ENCODE measurements around the gene PAK6.
A peak's percentile ranks its signal among the peaks of the same experiment; 100 is the strongest.

Gene PAK6

DNA sequence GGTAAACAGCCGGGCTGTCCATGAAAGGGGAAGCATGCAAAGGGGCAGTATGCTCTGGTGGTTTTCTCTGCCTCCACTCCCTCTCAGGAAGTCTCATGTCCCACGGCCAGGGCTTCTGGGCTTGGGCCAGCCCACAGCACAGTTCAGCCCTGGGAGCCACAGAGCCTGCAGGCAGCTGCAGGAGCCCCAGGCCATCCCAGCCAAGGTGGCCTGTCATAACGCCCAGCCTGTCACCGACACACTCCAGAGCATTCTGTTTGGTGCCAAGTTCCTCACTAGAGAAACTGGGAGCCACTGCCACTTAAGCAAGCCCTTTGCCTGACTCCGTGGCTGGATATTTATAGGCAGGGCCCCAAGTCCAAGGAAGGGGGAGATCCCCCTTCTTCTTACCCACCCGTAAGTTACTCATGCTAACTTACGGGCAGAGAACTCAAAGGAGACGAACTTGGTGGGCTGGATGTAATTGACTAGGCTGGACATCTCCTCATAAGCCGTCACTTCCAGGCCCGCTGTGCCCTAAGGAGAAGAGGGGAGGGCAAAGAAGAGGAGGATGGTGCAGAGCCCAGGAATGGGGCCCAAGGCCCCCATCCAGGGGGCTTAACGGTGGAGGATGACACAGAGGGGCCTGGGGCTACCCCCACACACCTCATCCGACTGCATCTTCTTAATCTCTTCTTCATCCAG is 57.2 kb downstream of the PAK6 start:
- no peak for DNase-seq
- Mint-ChIP-seq H3K27me3 (no peaks in the 10 kb centered on the region), H3K9me3 (peaks cover 2% of the 10 kb centered on the region), H3K4me3 (no peak overlapping the region), H3K27ac (no peak overlapping the region), H3K36me3 (ENCODE audit: low read depth) (peaks cover 78% of the 10 kb centered on the region), H3K4me1 (ENCODE audit: low read depth) (no peaks in the 10 kb centered on the region)

- H3K27ac Mint-ChIP-seq, result no peak overlapping the region
- peaks cover 83% of the 10 kb centered on the region for H3K36me3 Mint-ChIP-seq (ENCODE audit: low read depth)
- DNase-seq, result no peak
- no peaks in the 10 kb centered on the region for H3K4me1 Mint-ChIP-seq (ENCODE audit: low read depth)
- H3K27me3 Mint-ChIP-seq, result no peaks in the 10 kb centered on the region
- H3K4me3 Mint-ChIP-seq, result no peak overlapping the region
- peaks cover 2% of the 10 kb centered on the region for H3K9me3 Mint-ChIP-seq
Observed at GRCh38 chr15:40296561-40297230, 57.8 kb downstream of the PAK6 start.

DNA sequence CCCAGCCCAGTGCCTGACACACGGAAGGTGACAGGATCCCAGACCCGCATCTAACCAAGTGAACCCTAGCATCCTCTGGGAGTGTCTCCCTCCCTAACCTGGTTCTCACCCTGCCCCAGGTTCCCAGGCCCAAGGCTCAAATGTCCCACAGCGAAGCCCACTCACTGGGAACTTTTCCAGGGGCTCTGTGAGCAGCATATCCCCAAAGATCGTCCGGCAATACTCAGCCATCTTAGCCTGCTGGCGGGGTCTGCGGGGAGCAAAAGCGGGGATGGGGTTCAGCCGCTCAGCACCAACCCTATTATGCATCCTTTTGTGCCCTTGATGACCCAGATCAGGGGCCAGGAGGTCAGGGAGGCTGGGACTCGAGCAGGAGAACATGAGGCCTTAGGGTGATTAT is 58.5 kb downstream of the PAK6 start:
- Mint-ChIP-seq H3K27me3 (no peaks in the 10 kb centered on the region), H3K9me3 (peaks cover 2% of the 10 kb centered on the region), H3K4me1 (ENCODE audit: low read depth) (no peaks in the 10 kb centered on the region), H3K4me3 (no peak overlapping the region), H3K36me3 (ENCODE audit: low read depth) (peaks cover 83% of the 10 kb centered on the region), H3K27ac (peak overlapping the region; percentile 19)
- no peak for DNase-seq

DNA sequence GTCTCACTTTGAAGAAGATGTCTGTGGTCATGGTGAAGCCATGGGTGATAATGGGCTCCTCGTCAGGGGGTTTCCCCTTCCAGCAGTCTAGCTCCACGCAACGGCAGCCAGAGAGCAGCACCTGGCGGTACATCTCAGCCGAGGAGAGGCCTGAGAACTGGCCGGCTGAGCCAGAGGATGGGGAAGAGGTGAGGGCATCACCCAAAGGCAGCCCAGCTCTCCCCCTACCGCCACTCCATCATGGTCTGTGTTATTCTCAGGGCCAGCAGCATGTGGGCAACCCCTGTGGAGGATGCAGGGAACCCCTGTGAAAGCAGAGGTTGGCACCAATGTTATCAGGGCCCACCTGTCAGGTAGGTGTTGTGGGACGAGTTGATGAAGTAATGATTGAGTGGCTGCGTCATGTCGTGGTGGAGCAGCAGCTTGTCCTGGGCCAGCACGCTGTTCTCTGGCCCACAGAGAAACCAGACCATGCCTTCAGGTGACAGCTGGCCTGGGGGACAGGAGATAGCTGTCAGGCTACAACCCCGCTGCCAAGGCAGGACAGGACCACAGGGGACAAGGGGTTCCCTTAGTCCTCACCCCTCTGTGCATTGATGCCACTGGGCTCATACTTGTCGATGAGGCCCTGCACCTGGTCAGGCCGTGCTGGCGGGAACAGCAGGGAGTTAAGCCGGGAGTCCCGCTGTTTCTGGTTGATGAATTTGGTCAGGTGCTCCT is 59.5 kb downstream of the PAK6 start:
- peaks cover 83% of the 10 kb centered on the region for H3K36me3 Mint-ChIP-seq (ENCODE audit: low read depth)
- no peak overlapping the region for H3K27ac Mint-ChIP-seq
- H3K4me3 Mint-ChIP-seq, result no peak overlapping the region
- DNase-seq, result no peak
- peaks cover under 1% of the 10 kb centered on the region for H3K4me1 Mint-ChIP-seq (ENCODE audit: low read depth)
- peaks cover 2% of the 10 kb centered on the region for H3K9me3 Mint-ChIP-seq
- no peaks in the 10 kb centered on the region for H3K27me3 Mint-ChIP-seq

- Mint-ChIP-seq H3K27ac (no peak overlapping the region), H3K4me1 (ENCODE audit: low read depth) (peaks cover 17% of the 10 kb centered on the region), H3K27me3 (no peaks in the 10 kb centered on the region), H3K4me3 (no peak overlapping the region), H3K9me3 (peaks cover 2% of the 10 kb centered on the region), H3K36me3 (ENCODE audit: low read depth) (peaks cover 86% of the 10 kb centered on the region)
- DNase-seq, result no peak
Observed at GRCh38 chr15:40300367-40300766, 61.5 kb downstream of the PAK6 start.

GRCh38 chr15:40300771-40301170 is 61.9 kb downstream of the PAK6 start:
- Mint-ChIP-seq H3K27me3 (no peaks in the 10 kb centered on the region), H3K4me1 (ENCODE audit: low read depth) (peaks cover 20% of the 10 kb centered on the region), H3K27ac (no peak overlapping the region), H3K36me3 (ENCODE audit: low read depth) (peaks cover 83% of the 10 kb centered on the region), H3K9me3 (peaks cover 2% of the 10 kb centered on the region), H3K4me3 (no peak overlapping the region)
- DNase-seq, result no peak

- Mint-ChIP-seq H3K4me3 (no peak overlapping the region), H3K36me3 (ENCODE audit: low read depth) (peaks cover 80% of the 10 kb centered on the region), H3K4me1 (ENCODE audit: low read depth) (peaks cover 28% of the 10 kb centered on the region)
Observed at GRCh38 chr15:40301467-40302179, 62.8 kb downstream of the PAK6 start.

DNA sequence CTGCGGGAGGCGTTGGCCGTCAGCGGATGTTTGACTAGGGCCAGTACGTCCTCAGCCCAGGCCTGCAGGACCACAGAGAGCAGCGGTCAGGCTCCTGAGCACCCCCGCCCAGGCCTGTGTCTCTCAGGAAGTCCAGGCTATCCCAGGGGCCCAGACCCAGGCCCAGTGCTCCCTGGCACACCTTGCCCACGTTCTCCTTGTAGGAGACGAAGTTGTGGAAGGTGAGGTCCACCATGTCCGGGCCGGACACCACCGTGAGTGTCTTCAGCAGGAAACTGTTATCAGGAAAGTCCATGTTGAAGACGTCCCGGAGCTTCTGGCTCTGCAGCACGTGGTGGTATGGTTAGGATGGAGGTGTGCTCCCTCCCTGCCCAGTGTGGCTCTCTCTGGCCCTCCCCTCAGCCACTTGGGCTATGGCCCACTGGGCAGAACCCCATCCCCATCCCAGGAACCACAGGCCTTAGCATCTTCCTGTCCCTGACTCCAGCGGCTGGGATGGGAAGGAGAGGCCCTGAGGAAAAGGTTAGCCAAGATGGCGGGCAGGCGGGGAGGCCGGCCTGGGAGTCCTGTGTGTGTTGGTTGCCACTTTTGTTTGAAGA is 63.5 kb downstream of the PAK6 start:
- Mint-ChIP-seq H3K27ac (no peak overlapping the region), H3K36me3 (ENCODE audit: low read depth) (peaks cover 81% of the 10 kb centered on the region), H3K4me1 (ENCODE audit: low read depth) (peaks cover 31% of the 10 kb centered on the region)

More at GRCh38 chr15:40301467-40302179, 62.8 kb downstream of the PAK6 start:
- Mint-ChIP-seq H3K27me3 (no peaks in the 10 kb centered on the region), H3K9me3 (peaks cover 2% of the 10 kb centered on the region), H3K27ac (no peak overlapping the region)
- DNase-seq, result no peak

DNA sequence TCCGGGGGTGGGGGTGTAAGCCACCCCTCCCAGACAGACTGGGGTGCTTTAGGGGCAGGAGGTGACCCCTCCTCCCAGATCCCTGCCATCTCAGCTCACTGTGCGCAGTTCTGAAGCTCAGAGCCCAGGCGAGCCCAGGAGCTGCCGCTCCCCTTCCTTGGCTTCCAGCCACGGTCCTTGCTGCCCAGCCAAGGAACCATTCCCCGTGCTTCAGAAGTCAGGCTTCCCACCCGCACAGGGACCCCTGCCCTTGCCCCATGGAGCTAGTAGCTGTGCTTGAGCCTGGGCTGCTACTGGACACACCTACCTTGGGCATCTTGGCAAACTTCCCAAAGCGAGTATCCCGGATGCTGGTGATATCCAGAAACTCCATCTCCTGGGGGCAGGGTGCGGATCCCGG is 64.1 kb downstream of the PAK6 start:
- H3K27ac Mint-ChIP-seq, result no peak overlapping the region
- H3K9me3 Mint-ChIP-seq, result peaks cover 2% of the 10 kb centered on the region
- peaks cover 77% of the 10 kb centered on the region for H3K36me3 Mint-ChIP-seq (ENCODE audit: low read depth)
- no peak for DNase-seq
- peaks cover 31% of the 10 kb centered on the region for H3K4me1 Mint-ChIP-seq (ENCODE audit: low read depth)
- no peaks in the 10 kb centered on the region for H3K27me3 Mint-ChIP-seq
- no peak overlapping the region for H3K4me3 Mint-ChIP-seq

More for the DNA sequence above, 63.5 kb downstream of the PAK6 start:
- Mint-ChIP-seq H3K4me3 (no peak overlapping the region), H3K27me3 (no peaks in the 10 kb centered on the region), H3K9me3 (peaks cover 2% of the 10 kb centered on the region)
- no peak for DNase-seq

GRCh38 chr15:40303576-40303975 is 64.7 kb downstream of the PAK6 start:
- H3K36me3 Mint-ChIP-seq (ENCODE audit: low read depth), result peaks cover 74% of the 10 kb centered on the region
- H3K4me3 Mint-ChIP-seq, result no peak overlapping the region
- no peaks in the 10 kb centered on the region for H3K27me3 Mint-ChIP-seq
- peak overlapping the region; percentile 11 for H3K27ac Mint-ChIP-seq
- H3K4me1 Mint-ChIP-seq (ENCODE audit: low read depth), result peaks cover 33% of the 10 kb centered on the region
- peaks cover 2% of the 10 kb centered on the region for H3K9me3 Mint-ChIP-seq
- no peak for DNase-seq

GRCh38 chr15:40305281-40305680 is 66.4 kb downstream of the PAK6 start:
- Mint-ChIP-seq H3K27ac (no peak overlapping the region), H3K4me3 (no peak overlapping the region)

GRCh38 chr15:40306371-40306770 is 67.5 kb downstream of the PAK6 start:
- DNase-seq, result no peak
- peaks cover 50% of the 10 kb centered on the region for H3K36me3 Mint-ChIP-seq (ENCODE audit: low read depth)
- H3K9me3 Mint-ChIP-seq, result no peaks in the 10 kb centered on the region
- peak overlapping the region; percentile 96 for H3K4me3 Mint-ChIP-seq
- peaks cover 47% of the 10 kb centered on the region for H3K4me1 Mint-ChIP-seq (ENCODE audit: low read depth)
- H3K27ac Mint-ChIP-seq, result peak overlapping the region; percentile 83
- H3K27me3 Mint-ChIP-seq, result no peaks in the 10 kb centered on the region

More at GRCh38 chr15:40305281-40305680, 66.4 kb downstream of the PAK6 start:
- Mint-ChIP-seq H3K36me3 (ENCODE audit: low read depth) (peaks cover 60% of the 10 kb centered on the region), H3K4me1 (ENCODE audit: low read depth) (peaks cover 47% of the 10 kb centered on the region), H3K9me3 (peaks cover 2% of the 10 kb centered on the region), H3K27me3 (no peaks in the 10 kb centered on the region)
- DNase-seq, result no peak

DNA sequence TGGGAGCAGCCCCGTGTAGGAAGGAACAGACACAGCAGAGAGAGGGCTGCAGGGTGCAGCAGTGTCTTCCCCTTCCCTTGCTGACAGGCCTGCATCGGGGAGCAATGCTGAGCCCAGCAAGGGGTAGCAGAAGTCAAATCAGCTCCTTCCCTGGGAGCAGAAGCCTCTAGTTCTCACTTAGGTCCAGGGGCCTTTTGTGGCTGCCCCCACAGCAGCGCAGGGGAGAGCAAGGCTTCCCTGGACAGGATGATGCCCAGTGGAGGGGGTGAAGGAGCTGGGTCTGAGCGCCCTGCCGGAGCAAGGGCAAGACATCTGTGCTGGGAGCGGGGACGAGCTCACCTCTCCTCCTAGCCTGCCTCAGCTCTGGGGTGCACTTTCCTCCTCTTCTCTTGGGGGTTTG is 68.0 kb downstream of the PAK6 start:
- H3K9me3 Mint-ChIP-seq, result no peaks in the 10 kb centered on the region
- H3K36me3 Mint-ChIP-seq (ENCODE audit: low read depth), result peaks cover 45% of the 10 kb centered on the region
- peaks cover 47% of the 10 kb centered on the region for H3K4me1 Mint-ChIP-seq (ENCODE audit: low read depth)
- peak overlapping the region; percentile 96 for H3K4me3 Mint-ChIP-seq
- H3K27ac Mint-ChIP-seq, result peak overlapping the region; percentile 83
- H3K27me3 Mint-ChIP-seq, result no peaks in the 10 kb centered on the region
- peak; percentile 56 for DNase-seq
